Stomach (tissue), 9 donors: ENCODE measurements around the gene RERE. TPM values are rescaled to one million over a fixed set of nuclear protein-coding genes. Genes with fewer than 3 reads are reported as not detected.

ENCODE experiments used
- DNase-seq, 2 donors: peaks; one replicate each; pipeline versions ENCODE4 v3.0.0 to v3.0.0-alpha.2; 2013 to 2019
- H3K27ac ChIP-seq, 5 donors: fragments of 200-600 bp in 4 of 5; sonication (generic) in 4 of 5; one replicate each; pipeline ENCODE4 v1.5.1; 2013 to 2019; ENCODE audit warnings: mild to moderate bottlenecking in 1 of 5, moderate library complexity in 1 of 5
- H3K27me3 ChIP-seq, 3 donors: fragments of 200-600 bp; sonication (generic); one replicate each; pipeline ENCODE4 v1.5.1; 2017 to 2019; ENCODE audit warnings: mixed run types in 1 of 3
- H3K36me3 ChIP-seq, 4 donors: fragments of 200-600 bp; sonication (generic); 1 replicate in 3 of 4; 2 replicates in 1 of 4; pipeline ENCODE4 v1.5.1; 2016 to 2019
- H3K4me1 ChIP-seq, 4 donors: fragments of 200-600 bp; sonication (generic); one replicate each; pipeline ENCODE4 v1.5.1; 2016 to 2019
- H3K4me3 ChIP-seq, 4 donors: fragments of 200-600 bp; sonication (generic) in 3 of 4; one replicate each; pipeline ENCODE4 v1.5.1; 2016 to 2019; ENCODE audit warnings: mild to moderate bottlenecking in 1 of 4
- H3K9me3 ChIP-seq, 4 donors: fragments of 200-600 bp; sonication (generic); one replicate each; pipeline ENCODE4 v1.5.1; 2016 to 2019
- CTCF ChIP-seq, 7 experiments: fragments of 450-650 bp in 4 of 7; fragments of 200-600 bp in 3 of 7; sonication (generic) in 3 of 7; IDR thresholded peaks; one replicate each; pipeline ENCODE4 v1.5.1; 2016 to 2019; ENCODE audit warnings: antibody characterized with exemption in 7 of 7, control low read depth in 2 of 7, mild to moderate bottlenecking in 1 of 7
- EP300 ChIP-seq: sonication (generic); formaldehyde crosslinking; IDR thresholded peaks from one replicate; pipeline ENCODE4 v1.6.1; 2017; ENCODE audit warnings: antibody characterized with exemption
- POLR2A ChIP-seq, 4 donors: fragments of 450-650 bp; IDR thresholded peaks; one replicate each; pipeline ENCODE4 v1.6.1; 2016; ENCODE audit warnings: antibody characterized with exemption in 4 of 4, control low read depth in 2 of 4, mild to moderate bottlenecking in 1 of 4, moderate library complexity in 1 of 4
- POLR2AphosphoS5 ChIP-seq, 3 donors: sonication (generic); formaldehyde crosslinking; IDR thresholded peaks; one replicate each; pipeline ENCODE4 v1.6.1; 2016; ENCODE audit warnings: antibody characterized with exemption in 3 of 3
- WGBS, 5 donors: extraction: QIAGEN DNeasy Blood & Tissue Kit in 3 of 5; methylation state at CpG; one replicate each; pipeline versions ENCODE4 v1.1.5 to v1.1.7; 2013 to 2018; 5-methylcytosine and 5-hydroxymethylcytosine counted together
- intact Hi-C: fragments of 100-400 bp; cut with DNase I; formaldehyde crosslinking; loops from one replicate; pipeline ENCODE4 v1.15.1; 2023; ENCODE audit warnings: low total_unique reads
- polyA plus RNA-seq, 3 donors: library from polyadenylated mRNA; stranded (reverse); fragments of 200-250 nt; gene quantifications; one replicate each; pipeline ENCODE4 v1.2.3, GENCODE V29; 2013
- total RNA-seq, 5 donors: library from RNA; depleted of rRNA; stranded (reverse); fragments of >200 nt; gene quantifications; one replicate each; pipeline versions ENCODE4 v1.1.0 to v1.2.3, GENCODE V29; 2014 to 2016
- donor health status: healthy with polysubstance abuse.
- donor health status: Bipolar disorder and iron deficiency.
- donor health status: healthy.

RERE gene
- total and polyA plus RNA-seq, 8 donors = 15.6 to 198 (median 79.3) TPM

- Histone ChIP-seq H3K27me3 (no peaks in the 10 kb centered on the region), H3K9me3 (no peaks in the 10 kb centered on the region), H3K27ac (peak overlapping the region in 1 of 5 donors; percentile 16), H3K36me3 (peaks cover 6 to 15% (median 10%) of the 10 kb centered on the region in 4 donors), H3K4me3 (no peak overlapping the region), H3K4me1 (peaks cover 0 to 28% (median 13%) of the 10 kb centered on the region in 4 donors)
- intact Hi-C loops = no loop called here
- TF ChIP-seq POLR2A (IDR thresholded peaks at IDR 0.05) = no peak
- no peak for TF ChIP-seq EP300
- no peak for TF ChIP-seq CTCF (IDR thresholded peaks at IDR 0.05)
- no peak for TF ChIP-seq POLR2AphosphoS5 (IDR thresholded peaks at IDR 0.05)
- no peak for DNase-seq
- WGBS, 5 donors = 86 to 92% (median 91%) methylated on average over 2 of the region's 2 CpGs
These were observed 262.4 kb downstream of the RERE start for GRCh38 chr1:8554956-8555534.

GRCh38 chr1:8552820-8553397 lies 264.5 kb downstream of the RERE start:
- intact Hi-C loops = no loop called here
- no peak overlapping the region for H3K27ac ChIP-seq
- 90 to 96% (median 95%) methylated on average over 19 to 21 of the region's 21 CpGs for WGBS, 5 donors

GRCh38 chr1:8551613-8552489 lies 265.6 kb downstream of the RERE start:
- no peak for TF ChIP-seq POLR2AphosphoS5 (IDR thresholded peaks at IDR 0.05)
- TF ChIP-seq CTCF (IDR thresholded peaks at IDR 0.05) = no peak
- no peak for TF ChIP-seq EP300
- no peak for TF ChIP-seq POLR2A (IDR thresholded peaks at IDR 0.05)
- H3K4me3 ChIP-seq = no peak overlapping the region
- peaks cover 6 to 12% (median 10%) of the 10 kb centered on the region in 4 donors for H3K36me3 ChIP-seq
- no peaks in the 10 kb centered on the region for H3K9me3 ChIP-seq
- H3K27ac ChIP-seq = peak overlapping the region in 4 of 5 donors; percentile 10 to 42 (median 36)
- DNase-seq = peak in 1 of 2 donors; percentile 71
- intact Hi-C loops = no loop called here
- 34 to 47% (median 42%) methylated on average over 6 of the region's 6 CpGs for WGBS, 5 donors
- H3K27me3 ChIP-seq = no peaks in the 10 kb centered on the region
- peaks cover 0 to 41% (median 17%) of the 10 kb centered on the region in 4 donors for H3K4me1 ChIP-seq

More at GRCh38 chr1:8552820-8553397, 264.5 kb downstream of the RERE start:
- Histone ChIP-seq H3K36me3 (peaks cover 6 to 15% (median 10%) of the 10 kb centered on the region in 4 donors), H3K27me3 (no peaks in the 10 kb centered on the region), H3K4me1 (peaks cover 0 to 35% (median 14%) of the 10 kb centered on the region in 4 donors), H3K9me3 (no peaks in the 10 kb centered on the region), H3K4me3 (no peak overlapping the region)
- no peak for DNase-seq
- TF ChIP-seq POLR2AphosphoS5 (IDR thresholded peaks at IDR 0.05) = no peak
- TF ChIP-seq EP300 = no peak
- TF ChIP-seq POLR2A (IDR thresholded peaks at IDR 0.05) = no peak
- TF ChIP-seq CTCF (IDR thresholded peaks at IDR 0.05) = no peak

- no peak for TF ChIP-seq CTCF (IDR thresholded peaks at IDR 0.05)
- no peak for TF ChIP-seq EP300
- no peak for TF ChIP-seq POLR2AphosphoS5 (IDR thresholded peaks at IDR 0.05)
- TF ChIP-seq POLR2A (IDR thresholded peaks at IDR 0.05) = no peak
- intact Hi-C loops = no loop called here
- Histone ChIP-seq H3K4me1 (peaks cover 0 to 41% (median 17%) of the 10 kb centered on the region in 4 donors), H3K9me3 (no peaks in the 10 kb centered on the region), H3K36me3 (peaks cover 2 to 11% (median 6%) of the 10 kb centered on the region in 4 donors), H3K4me3 (no peak overlapping the region), H3K27me3 (no peaks in the 10 kb centered on the region), H3K27ac (peak overlapping the region in 2 of 5 donors; percentile 19 to 33)
- 73 to 85% (median 82%) methylated on average over 3 of the region's 3 CpGs for WGBS, 5 donors
- no peak for DNase-seq
These were observed 266.4 kb downstream of the RERE start for GRCh38 chr1:8551057-8551456.
